Measurements from ENCODE around the gene ASAP2.

GRCh38 chr2:9240745-9241144 lies 34.1 kb downstream of the ASAP2 start:
- no peak for TF ChIP-seq CTCF (IDR thresholded peaks at IDR 0.05; ENCODE audit: low read length)
- no peak for TF ChIP-seq EZH2 (optimal IDR thresholded peaks at IDR 0.05; ENCODE audit: low read depth, low read length)
- no peak for TF ChIP-seq EZH2phosphoT487 (IDR thresholded peaks at IDR 0.05; ENCODE audit: low read length)
